Fibroblast of peridontal ligament (primary cell): ENCODE measurements around the gene ARVCF.

ENCODE experiments used
- DNase-seq: peaks from one replicate; pipeline ENCODE4 v3.0.0-alpha.2; 2010; ENCODE audit errors: extremely low read depth

Gene ARVCF, protein sequence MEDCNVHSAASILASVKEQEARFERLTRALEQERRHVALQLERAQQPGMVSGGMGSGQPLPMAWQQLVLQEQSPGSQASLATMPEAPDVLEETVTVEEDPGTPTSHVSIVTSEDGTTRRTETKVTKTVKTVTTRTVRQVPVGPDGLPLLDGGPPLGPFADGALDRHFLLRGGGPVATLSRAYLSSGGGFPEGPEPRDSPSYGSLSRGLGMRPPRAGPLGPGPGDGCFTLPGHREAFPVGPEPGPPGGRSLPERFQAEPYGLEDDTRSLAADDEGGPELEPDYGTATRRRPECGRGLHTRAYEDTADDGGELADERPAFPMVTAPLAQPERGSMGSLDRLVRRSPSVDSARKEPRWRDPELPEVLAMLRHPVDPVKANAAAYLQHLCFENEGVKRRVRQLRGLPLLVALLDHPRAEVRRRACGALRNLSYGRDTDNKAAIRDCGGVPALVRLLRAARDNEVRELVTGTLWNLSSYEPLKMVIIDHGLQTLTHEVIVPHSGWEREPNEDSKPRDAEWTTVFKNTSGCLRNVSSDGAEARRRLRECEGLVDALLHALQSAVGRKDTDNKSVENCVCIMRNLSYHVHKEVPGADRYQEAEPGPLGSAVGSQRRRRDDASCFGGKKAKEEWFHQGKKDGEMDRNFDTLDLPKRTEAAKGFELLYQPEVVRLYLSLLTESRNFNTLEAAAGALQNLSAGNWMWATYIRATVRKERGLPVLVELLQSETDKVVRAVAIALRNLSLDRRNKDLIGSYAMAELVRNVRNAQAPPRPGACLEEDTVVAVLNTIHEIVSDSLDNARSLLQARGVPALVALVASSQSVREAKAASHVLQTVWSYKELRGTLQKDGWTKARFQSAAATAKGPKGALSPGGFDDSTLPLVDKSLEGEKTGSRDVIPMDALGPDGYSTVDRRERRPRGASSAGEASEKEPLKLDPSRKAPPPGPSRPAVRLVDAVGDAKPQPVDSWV

DNA sequence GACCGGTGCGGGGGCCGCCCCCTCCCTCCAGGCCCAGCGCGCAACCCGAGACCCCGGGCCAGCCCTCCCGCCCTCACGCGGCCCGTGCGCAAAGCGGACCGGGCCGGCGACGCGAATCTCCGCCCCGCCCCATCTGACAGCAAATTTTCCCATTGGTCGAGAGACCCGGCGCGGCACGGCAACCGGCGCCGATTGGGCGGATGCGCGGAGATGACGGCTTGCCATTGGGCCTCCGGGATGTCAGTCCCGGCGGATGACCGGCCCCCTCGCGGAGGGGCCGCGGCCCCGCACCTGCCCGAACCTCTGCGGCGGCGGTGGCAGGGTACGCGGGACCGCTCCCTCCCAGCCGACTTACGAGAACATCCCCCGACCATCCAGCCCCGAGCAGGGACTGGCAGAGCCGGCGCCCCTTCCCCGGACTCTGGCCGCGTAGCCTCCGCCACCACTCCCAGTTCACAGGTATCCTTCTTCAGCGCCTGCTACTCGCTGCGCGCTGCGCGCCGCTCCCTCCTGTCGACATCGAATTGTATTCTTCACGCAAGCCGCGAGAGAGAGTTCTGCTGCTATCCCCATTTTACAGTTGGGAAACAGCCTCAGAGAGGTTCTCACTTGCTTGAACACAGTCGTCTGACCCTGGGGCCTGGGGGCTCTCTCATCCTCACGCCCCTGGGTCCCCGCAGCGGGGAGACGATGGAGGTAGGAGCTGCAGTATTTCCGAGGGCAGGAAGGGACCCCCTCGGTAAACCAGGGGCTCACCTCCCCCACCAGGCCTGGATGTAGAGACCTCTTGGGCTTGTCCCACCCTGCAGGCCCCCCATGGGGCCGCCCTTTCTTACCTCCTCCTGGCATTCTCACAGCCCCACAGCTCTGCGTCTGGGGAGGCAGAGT is at the start of gene ARVCF:
TSS of gene ARVCF (minus strand) at position 90 of the 888 bp plus-strand sequence. CDS start 26,029 bp downstream, outside the sequence.
- DNase-seq, result peak; percentile 83

DNA sequence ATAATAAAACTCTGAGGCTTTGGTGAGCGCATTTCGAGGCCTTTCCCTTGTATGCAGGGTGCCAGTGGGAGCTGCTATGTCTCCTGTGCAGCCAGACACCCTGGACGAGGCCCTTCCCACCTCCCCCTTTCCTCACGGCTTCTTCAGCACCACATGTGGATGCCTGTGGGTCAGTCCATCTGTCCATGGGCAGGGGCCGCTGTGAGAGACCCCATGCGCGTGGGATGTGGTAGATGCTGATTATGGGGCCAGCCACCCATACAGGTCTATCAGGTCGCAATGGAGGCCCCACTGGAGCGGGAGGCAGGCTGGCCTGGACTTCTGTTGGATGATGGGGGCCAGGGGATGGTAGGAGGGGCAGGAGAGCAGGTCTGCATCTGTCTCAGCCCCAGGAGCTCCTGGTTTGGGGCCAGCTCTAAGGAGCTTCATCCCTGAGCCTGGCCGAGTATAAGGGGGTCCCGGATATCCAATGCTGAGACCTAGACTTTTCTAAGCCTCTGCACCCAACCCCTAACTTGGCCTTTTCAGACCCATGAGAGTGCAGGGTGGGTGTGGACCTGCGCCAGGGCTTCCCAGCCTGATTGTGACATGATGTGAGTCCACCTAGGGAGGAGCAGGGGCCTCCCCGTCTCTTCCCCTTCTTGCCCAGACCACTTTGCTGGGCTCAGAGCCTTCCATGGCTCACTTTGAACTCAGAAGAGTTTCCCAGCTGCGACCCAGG is 49.4 kb upstream of the ARVCF start:
- no peak for DNase-seq

DNA sequence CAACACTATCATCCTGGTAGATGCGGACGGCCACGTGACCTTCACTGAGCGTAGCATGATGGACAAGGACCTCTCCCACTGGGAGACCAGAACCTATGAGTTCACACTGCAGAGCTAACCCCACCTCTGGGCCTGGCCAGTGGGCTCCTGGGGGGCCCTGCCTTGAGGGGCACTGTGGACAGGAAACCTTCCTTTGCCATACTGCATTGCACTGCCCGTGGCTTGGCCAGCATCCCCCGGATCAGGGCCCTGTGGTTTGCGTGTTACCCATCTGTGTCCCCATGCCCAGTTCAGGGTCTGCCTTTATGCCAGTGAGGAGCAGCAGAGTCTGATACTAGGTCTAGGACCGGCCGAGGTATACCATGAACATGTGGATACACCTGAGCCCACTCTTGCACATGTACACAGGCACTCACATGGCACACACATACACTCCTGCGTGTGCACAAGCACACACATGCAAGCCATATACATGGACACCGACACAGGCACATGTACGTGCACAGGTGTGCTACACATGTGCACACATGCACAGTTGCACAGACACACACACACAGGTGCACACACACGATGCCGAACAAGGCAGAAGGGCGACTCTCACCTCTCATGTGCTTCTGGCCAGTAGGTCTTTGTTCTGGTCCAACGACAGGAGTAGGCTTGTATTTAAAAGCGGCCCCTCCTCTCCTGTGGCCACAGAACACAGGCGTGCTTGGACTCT is 48.1 kb upstream of the ARVCF start:
- DNase-seq, result no peak

DNA sequence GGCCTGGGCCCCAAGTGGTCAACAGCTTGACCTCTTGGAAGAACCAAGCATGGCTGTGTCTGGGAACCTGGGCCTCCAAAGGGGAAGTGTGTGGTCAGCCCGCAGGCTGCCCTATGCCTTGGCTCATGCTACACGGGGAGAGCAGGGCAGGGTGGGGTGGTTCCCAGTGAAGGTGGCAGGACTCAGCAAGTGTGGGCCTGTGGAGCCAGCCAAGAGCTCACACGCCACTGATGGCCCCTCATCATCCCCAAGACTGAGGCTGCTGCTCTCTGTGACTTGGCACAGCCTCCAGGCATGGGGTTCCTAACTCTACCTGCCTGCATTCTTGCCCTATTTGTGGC is 47.5 kb upstream of the ARVCF start:
- DNase-seq, result no peak

DNA sequence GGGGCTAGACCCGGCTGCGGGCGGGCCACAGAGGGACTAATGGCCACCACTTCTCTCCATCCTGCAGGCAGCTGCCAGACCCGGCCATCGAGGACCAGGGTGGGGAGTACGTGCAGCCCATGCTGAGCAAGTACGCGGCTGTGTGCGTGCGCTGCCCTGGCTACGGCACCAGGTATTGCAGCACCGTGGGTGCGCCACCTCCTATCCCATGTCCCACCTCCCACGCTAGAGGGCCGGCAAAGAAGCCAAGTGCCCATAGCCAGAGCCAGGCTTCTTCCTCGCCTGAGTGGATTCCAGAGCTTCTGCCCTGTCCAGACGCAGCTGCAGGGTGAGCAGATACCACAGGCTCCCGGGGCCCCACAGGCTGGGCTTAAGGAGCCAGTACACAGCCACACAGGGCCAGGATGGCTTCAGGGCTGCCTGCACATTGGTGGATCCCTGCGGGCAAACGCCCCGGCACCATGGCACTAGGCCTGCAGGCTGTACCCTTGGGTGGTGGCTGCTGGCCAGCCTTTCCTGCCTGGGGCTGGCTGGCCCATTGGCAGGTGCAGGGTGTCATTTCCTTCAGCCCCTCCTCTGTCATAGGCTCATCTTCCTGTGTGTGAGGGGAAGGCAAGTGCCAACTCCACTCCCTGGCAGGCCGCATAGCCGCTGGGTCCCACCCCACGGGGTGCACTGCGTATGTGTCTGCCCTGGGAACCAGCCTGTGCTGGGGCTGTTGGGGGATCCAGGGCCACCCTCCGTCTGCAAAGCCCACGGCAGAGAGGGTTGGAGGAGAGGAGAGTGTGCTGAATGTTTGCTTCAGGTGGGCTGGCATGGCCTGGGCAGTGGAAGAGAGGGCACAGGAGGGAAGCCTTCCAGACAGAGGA is 46.9 kb upstream of the ARVCF start:
- no peak for DNase-seq

DNA sequence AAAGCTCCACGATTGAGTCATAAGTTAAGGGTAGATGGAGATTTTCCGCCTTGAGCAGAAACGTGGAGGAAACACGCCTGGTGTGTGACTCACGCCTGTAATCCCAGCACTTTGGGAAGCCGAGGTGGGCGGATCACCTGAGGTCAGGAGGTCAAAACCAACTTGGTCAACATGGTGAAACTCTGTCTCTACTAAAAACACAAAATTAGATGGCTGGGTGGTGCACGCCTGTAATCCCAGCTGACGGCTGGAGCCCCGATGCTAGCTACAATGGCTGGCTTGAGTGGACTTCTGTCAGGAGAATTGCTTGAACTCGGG is 46.1 kb upstream of the ARVCF start:
- no peak for DNase-seq

DNA sequence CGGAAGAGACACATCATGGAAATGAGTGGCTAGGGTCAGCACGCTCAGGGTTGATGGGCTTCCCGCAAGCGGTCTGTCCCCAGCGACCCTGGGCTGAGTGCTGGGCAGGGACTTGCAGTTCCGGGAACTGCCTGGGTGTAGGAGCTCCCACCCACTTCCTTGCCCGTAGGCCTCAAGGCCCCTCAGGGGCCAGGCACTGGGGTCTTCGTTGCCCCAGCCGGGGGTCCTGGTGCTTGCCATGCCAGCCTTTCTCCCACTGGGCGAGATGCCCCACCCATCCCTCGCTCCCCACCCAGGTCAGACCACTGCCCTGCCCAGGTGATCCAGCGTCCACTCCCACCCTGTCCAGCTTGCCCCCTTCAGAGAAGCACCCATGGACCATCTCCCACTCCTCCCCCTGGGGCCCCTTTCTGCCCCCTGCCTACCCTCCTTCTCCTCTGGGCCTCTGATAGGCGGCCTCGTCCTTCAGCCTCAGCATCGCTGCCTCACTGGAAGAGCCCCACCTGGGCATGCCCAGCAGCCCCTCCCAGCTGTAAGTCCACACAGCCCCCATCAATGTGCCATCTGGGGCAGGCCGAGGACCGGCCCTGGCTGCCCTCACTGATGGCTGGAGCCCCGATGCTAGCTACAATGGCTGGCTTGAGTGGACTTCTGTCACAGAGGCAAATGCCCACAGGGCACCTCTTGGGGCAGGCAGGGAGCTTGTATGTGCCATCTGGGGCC is 45.6 kb upstream of the ARVCF start:
- no peak for DNase-seq

DNA sequence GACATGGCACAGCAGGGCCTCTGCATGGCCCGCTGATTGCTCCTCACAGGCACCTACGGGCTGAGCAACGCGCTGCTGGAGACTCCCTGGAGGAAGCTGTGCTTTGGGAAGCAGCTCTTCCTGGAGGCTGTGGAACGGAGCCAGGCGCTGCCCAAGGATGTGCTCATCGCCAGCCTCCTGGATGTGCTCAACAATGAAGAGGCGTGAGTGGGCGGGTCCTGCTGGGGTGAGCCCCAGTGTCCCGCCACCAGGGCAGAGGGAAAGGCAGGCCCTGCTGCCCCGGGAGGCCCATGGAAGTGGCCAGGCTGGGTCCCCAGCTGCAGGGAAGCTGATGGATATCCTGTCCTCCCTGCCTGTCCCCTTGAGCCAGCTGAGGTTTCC is 44.8 kb upstream of the ARVCF start:
- DNase-seq, result no peak

DNA sequence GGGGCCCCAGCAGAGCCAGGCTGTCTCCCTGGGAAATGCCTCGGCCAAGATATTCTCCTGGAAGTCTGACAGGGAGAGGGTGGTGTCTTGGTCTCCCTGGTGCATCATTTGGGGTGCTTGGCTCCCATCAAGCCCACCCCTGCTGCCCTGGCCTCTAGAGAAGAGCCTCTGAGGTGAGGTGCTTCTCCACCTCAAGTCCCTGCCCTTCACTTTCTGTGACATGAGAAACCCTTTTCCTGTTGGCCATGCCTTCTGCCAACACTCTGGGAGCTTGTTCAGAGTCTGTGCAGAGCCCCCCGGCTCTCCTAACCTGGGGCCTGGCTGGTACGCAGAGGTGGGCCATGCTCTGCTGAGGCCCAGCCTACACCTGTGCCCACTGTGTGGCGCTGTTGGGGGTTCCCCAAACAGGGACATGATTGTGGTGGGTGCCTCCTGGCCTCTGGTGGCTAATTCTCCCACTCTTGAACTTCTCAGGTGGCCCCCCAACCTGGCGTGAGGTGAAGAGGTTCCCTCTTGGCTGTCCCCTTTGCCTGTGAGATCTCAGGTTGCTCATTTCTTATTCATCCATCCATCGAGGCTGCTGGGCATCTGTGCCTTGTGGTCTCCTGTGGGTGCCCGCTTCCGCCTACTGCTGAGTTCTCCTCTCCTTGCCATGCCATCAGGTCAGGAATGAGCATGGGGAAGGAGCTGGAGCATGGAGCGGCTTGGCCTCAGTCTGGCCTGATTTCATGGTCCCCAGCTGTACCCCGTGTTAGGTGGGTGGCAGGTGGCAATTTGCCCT is 44.3 kb upstream of the ARVCF start:
- DNase-seq, result no peak

DNA sequence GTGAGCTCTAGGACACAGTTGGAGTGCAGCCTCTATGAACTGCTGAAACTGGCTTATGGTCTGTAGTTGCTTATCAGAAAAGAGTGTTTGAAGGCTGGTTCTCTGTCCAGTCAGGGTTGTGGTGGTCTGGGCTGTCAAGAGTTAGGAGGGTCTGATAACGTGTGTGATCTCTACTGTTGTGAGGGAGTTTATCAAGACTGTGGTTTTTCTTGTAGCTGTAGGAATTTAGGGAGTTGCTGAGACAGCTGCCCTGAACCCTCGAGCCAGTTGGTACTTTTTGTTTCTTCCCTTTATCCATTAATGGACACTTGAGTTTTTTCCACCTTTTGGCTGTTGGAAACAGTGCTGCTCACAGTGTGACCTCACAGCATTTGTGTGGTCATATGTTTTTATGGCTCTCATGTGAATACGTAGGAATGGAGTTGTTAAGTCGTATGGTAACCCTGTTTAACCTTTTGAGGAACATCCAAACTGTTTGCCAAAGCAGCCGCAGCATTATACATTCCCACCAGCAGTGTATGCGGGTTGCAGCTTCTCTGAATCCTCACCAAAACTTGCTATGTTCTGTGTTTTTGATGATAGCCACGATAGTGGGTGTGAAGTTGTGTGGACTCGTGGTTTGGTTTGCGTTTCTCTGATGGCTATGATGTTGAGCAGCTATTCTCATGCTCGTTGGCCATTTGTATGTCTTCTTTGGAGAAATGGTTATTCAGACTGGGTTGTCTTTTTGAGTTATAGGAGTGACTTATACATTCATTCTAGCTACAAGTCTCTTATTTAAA is 42.6 kb upstream of the ARVCF start:
- no peak for DNase-seq

DNA sequence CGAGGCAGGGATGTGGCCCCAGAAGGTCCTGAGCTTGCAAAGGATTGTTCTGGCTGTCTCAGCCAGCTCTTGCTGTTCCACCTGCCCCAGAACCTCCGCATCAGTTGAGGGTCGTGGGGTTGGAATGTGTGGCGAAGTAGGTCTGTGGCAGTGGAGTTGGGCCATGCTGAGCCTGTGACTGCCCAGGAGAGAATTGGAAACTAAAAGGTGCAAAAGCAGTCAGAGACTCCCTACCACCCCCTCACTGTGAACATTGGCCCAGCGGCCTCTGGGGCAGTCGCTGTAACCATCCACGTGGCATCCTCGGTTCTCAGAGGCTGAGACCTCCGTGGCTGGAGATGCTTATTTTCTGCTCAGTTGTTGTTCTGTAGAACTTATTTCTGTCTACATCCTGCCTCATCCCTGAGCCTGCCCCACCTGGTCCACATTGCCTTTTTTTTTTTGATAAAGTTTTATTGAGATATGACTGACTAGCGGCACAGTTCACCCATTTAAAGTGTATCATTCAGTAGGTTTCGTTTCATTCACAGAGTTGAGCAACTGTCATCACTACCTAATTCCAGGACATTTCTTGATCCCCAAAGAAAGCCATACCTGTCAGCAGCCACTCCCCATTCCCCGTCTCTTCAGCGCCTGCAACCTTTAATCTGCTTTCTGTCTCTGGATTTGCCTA is 41.1 kb upstream of the ARVCF start:
- DNase-seq, result no peak

DNA sequence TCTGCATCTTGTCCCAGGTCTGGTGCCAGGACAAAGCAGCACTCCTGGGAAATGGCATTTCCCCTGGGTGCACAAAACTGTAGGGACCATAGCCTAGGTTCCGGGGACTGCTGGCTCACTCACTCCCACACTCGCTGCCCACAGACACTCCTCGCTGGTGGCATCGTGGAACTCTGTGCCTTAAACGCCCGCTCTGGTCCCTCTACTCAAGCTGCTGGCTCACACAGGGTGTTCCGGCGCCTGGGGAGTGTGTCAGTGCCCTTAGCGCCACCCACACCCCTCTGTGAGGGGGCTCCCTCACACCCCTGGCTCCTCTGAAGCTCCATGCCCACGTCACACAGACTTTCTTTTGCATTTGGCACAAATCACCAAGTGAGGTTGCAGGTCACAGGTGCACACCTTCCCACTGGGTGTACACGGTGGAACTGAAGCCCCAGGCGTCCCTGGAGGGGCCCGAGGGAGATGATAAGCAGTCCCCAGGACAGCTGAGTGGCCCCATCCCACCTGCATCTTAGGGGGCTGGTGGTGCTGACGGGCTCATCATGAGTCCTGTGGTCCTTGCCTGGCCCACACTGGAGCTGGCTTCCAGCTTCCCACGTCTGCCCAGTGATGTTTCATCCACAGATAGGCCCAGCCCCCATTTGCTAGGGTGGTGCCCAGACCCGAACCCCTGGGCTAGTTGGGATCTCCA is 40.2 kb upstream of the ARVCF start:
- DNase-seq, result no peak

DNA sequence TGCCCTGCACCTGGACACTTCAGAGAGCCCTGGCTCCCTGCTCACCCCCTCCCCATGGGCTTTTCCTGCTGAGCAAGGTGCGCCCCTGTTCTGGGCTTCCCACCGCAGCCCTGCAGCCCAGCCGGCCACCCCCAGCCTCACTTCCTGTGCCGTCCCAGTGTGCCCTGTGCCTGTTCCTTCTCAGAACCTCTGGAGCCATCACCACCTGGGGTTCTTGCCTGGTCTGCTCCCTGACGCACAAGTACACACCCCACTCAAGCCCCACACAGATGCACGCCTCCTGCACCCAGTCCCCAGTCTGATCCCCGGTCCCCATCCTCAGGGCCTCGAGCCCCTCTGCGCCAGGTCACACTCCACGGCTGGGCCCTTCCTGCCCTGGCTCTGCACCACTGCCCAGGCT is 39.5 kb upstream of the ARVCF start:
- no peak for DNase-seq

DNA sequence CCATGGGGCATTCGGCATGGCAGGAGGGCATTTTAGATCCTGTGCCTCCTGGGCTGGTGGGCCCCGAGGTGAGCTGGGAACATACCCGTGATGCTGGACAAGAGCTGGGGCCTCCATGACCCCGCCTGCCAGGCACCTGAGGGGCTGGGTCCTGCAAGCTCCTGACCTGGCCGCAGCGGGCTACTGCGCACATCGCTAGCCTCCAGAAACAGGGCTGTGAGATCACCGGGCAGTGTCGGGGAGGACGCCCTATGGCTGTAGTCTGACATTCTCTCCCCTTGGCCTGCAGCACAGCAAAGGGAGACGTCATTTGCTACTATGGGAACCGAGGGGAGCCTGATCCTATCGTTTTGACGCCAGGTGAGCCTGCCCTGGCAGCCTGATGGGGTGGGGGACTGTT is 39.0 kb upstream of the ARVCF start:
- no peak for DNase-seq

DNA sequence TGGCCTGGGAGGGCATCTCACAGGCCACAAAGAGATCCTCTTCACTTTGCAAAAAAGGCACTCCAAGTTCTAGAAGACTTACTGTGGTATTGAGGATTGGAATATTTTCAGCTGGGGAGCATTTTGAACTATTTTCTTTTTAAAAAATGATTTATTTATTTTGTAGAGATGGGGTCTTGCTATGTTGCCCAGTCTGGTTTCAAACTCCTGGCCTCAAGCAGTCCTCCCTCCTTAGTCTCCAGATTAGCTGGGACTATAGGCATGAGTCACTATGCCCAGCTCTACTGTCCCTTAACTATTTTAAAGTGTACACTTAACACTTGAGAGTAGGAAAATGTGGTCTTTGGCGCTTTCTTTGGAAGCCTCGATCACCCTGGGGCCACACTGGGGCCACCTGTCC is 38.5 kb upstream of the ARVCF start:
- DNase-seq, result no peak

DNA sequence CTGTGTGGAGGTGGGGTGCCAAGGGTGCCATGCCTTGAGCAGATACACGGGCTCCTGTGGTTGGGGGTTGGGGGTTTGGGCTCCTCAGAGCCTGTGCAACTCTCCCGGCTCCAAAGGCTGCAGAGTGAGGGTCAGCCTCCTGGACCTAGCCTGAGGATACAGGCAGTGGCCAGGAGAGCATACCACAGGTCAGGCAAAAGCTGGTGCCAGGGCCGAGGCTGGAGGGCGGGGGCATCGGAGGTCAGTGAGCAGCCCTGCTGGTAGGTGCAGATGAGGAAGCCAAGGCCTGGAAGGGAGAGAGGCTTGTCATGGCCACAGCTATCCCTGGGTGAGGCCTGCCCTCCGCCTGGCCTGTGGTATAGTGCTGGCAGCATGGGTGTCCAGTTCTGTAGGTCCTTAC is 37.9 kb upstream of the ARVCF start:
- no peak for DNase-seq
